GM06990 (cell line): ENCODE results near the gene TMCC1.

Source experiments
- DNase-seq: peaks from one replicate; pipeline ENCODE4 v3.0.0-alpha.2; 2011; ENCODE audit not compliant: insufficient read length; ENCODE audit errors: extremely low read depth
- H3K27me3 ChIP-seq: replicated peaks from 2 replicates; pipeline ENCODE4 v1.6.0; 2011; ENCODE audit warnings: low read length; ENCODE audit not compliant: control insufficient read depth, insufficient read depth
- H3K36me3 ChIP-seq: 2 replicates; pipeline ENCODE4 v1.5.1; 2011; ENCODE audit warnings: low read length; ENCODE audit not compliant: control insufficient read depth, insufficient read depth
- H3K4me3 ChIP-seq: replicated peaks from 2 replicates; pipeline ENCODE4 v1.5.1; 2011; ENCODE audit warnings: low read depth, mild to moderate bottlenecking, control low read depth, low read length
- TF ChIP-seq, protein P1 (sequence below): IDR thresholded peaks from 2 replicates; pipeline ENCODE4 v1.5.1; 2011; ENCODE audit warnings: low read length, control low read depth, mild to moderate bottlenecking, inconsistent platforms; ENCODE audit not compliant: insufficient read depth, poor library complexity, severe bottlenecking

TMCC1 gene

DNA sequence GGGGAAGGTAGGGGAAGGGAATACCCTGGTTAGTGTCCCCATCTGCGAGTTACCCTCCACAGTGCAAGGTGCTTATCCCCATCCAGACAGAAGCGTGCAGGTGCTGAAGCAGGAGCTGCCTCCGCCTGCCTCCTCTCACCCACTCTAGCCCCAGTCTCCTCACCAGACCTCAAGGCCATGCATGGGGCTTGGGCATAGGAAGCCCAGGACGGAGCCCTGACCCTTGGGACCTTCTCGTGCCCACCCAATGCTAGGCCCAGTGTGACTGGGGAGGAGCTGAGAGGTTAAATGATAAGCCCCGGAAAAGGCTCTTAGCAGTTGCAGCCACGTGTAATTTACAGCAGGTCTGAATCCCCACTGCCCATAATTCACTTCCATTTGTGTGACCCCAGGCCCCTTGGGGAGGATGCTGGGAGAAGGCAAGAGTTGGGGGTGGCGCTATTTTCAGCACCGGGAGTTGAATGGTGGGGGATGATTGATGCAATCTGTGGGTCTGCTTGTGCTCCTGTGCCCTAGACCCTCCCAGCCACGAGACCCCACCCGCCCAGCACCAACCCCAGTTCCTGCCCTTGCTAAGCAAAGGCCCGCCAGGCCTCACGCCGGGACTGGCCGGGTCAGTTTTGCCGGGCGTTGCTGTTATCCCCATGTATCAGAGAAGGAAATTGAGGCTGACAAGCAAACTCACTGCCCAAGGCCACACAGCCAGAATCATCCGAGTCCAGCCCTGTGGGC, 272.5 kb downstream of the TMCC1 start:
- H3K36me3 ChIP-seq = no peaks in the 10 kb centered on the region
- no peaks in the 10 kb centered on the region for H3K27me3 ChIP-seq
- no peak overlapping the region for H3K4me3 ChIP-seq
- no peak for DNase-seq
- TF ChIP-seq, protein P1, sequence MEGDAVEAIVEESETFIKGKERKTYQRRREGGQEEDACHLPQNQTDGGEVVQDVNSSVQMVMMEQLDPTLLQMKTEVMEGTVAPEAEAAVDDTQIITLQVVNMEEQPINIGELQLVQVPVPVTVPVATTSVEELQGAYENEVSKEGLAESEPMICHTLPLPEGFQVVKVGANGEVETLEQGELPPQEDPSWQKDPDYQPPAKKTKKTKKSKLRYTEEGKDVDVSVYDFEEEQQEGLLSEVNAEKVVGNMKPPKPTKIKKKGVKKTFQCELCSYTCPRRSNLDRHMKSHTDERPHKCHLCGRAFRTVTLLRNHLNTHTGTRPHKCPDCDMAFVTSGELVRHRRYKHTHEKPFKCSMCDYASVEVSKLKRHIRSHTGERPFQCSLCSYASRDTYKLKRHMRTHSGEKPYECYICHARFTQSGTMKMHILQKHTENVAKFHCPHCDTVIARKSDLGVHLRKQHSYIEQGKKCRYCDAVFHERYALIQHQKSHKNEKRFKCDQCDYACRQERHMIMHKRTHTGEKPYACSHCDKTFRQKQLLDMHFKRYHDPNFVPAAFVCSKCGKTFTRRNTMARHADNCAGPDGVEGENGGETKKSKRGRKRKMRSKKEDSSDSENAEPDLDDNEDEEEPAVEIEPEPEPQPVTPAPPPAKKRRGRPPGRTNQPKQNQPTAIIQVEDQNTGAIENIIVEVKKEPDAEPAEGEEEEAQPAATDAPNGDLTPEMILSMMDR = no peak

GRCh38 chr3:129619726-129620162, 273.8 kb downstream of the TMCC1 start:
- no peaks in the 10 kb centered on the region for H3K27me3 ChIP-seq
- DNase-seq = no peak
- no peaks in the 10 kb centered on the region for H3K36me3 ChIP-seq
- TF ChIP-seq, protein P1 = no peak
- no peak overlapping the region for H3K4me3 ChIP-seq

DNA sequence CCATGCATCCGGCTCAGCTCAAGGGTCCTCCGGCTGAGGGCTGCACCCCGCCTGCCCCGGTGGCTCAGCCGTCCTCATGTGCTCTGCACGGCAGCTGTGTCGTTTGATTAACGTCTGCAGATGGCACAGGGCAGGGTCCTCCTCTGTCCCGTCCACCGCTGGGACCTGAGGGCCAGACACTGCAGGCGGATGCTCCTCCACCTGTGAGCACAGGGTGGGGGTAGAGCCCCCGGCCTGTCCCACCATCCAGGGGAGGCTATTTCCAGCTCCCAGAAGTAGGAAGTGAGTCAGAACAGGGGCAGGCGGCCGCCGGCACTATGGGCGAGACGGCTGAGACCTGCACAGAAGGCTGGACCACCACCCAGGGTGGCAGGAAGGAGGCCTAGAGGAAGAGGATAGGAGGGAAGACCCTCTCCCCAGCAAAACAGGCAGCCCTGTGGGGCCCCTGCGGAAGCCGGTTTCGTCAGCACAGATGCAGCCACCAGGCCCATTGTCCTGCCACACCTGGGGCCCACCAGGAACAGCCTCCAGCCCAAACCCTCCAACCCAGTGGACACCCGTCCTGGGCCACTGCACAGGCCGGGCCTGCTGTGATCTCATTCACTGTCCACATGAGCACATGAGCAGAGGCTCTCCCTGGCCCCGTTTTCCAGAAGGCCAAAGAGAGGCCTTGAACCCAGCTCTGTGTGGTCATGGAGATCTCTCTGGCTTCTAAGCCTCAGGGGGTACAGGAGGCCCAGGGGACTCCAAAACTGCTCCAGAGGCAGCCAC, 274.4 kb downstream of the TMCC1 start:
- H3K36me3 ChIP-seq = no peaks in the 10 kb centered on the region
- H3K27me3 ChIP-seq = no peaks in the 10 kb centered on the region
- TF ChIP-seq, protein P1 = no peak
- H3K4me3 ChIP-seq = no peak overlapping the region
- DNase-seq = no peak

DNA sequence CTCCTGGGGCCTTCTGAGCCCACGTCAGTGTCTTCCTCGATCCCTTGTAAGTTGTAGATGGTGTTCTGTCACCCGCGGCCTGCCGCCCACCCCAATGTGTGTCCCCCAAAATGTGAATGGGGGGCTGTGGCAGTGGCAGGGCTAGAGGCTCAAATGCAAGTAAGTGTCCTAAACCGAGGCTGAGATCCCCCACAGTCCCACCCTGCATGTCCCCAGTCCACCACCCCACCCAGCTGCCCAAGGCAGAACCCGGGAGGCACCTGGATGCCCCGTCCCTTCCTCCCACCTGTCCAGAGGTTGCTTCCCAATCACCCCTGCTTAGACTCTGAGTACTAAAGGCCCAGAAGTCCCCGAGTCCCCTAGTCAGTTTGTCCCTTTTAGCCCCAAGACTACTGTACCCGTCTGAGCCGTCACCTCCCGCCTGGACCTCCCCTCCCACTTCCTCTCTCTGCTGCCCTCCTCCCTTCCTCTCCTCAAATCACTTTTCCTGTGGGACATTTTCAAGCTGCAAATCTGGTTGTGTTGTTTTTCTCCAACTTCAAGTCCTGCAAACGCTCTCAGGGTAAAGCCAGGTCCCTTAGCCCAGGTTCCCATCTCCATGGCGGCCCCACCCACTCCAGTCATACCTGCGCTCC, 275.2 kb downstream of the TMCC1 start:
- DNase-seq = no peak
- no peak overlapping the region for H3K4me3 ChIP-seq
- no peaks in the 10 kb centered on the region for H3K36me3 ChIP-seq
- H3K27me3 ChIP-seq = no peaks in the 10 kb centered on the region
- TF ChIP-seq, protein P1 = no peak

DNA sequence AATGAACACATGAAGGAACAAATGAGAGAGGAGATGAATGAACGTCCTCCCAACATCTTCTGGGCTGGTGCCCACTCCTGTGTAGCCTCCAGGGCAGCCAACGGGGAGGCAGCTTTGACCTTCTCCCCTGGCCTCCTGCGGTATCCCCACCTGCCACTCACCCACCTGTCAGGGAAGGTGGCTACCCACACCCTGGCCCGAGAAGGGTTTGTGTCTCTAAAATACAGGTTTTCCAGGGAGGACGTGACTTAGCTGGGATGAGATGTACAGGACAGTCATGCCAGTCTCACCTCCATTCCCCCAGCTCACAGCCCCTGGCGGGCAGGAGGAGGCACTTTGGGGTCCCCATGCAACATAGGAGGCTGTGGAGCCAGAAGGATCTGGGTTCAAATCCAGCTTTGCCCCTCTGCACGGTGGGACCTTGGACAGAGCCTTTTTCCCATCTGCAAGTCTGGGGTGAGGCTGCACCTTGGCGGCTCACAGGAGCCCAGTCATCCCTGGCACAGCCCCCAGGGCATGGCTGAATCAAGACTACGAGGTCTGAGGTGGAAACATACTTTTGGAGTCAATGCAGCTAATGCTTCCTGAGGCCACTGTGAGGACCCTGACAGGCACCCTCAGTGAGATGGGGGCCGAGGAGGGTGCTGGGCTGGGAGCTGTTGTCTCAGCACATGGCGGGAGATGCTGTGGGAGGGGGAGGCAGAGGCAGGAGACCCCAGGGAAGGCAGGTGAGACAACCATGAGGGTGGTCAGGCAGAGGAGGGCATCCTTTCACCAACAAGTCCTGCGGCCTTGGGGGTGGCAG, 275.9 kb downstream of the TMCC1 start:
- no peak overlapping the region for H3K4me3 ChIP-seq
- TF ChIP-seq, protein P1 = no peak

More for the DNA sequence above, 275.9 kb downstream of the TMCC1 start:
- Histone ChIP-seq H3K36me3 (no peaks in the 10 kb centered on the region), H3K27me3 (no peaks in the 10 kb centered on the region)
- no peak for DNase-seq
